SK-N-SH treated with all-trans-retinoic acid at 6 μM for 48 hours (cell line): ENCODE data around the gene TNFRSF11A.

ENCODE experiments used
- ATAC-seq: fragments of 200-7000 bp; cut with Tn5 transposase; 3 replicates; pipeline ENCODE4 v1.9.1; 2020; ENCODE audit warnings: mild to moderate bottlenecking, moderate library complexity
- ARNTL ChIP-seq: fragments of 450-650 bp; formaldehyde crosslinking; IDR thresholded peaks from 2 replicates; pipeline ENCODE4 v1.5.0; 2020; ENCODE audit warnings: low read depth, mild to moderate bottlenecking, moderate library complexity, borderline replicate concordance
- CREB5 ChIP-seq: fragments of 250-450 bp; sonication (Bioruptor Pico); IDR thresholded peaks from 2 replicates; pipeline ENCODE4 v1.5.1; 2020; ENCODE audit warnings: low read depth, mild to moderate bottlenecking, moderate library complexity
- GLIS3 ChIP-seq: fragments of 250-450 bp; sonication (Bioruptor Pico); IDR thresholded peaks from 2 replicates; pipeline ENCODE4 v1.5.0; 2020; ENCODE audit warnings: mild to moderate bottlenecking, moderate library complexity
- ISL1 ChIP-seq: fragments of 250-450 bp; sonication (Bioruptor Pico); IDR thresholded peaks from 2 replicates; pipeline ENCODE4 v2.1.2; 2022; ENCODE audit warnings: mild to moderate bottlenecking, moderate library complexity
- PPARA ChIP-seq: fragments of 250-450 bp; sonication (Bioruptor Pico); IDR thresholded peaks from 2 replicates; pipeline ENCODE4 v1.5.0; 2020; ENCODE audit warnings: mild to moderate bottlenecking, borderline replicate concordance
- RARB ChIP-seq: fragments of 250-450 bp; sonication (Bioruptor Pico); IDR thresholded peaks from 2 replicates; pipeline ENCODE4 v1.8.0; 2021; ENCODE audit warnings: mild to moderate bottlenecking, moderate library complexity
- SNAI2 ChIP-seq: fragments of 250-450 bp; sonication (Bioruptor Pico); IDR thresholded peaks from 2 replicates; pipeline ENCODE4 v1.5.0; 2020; ENCODE audit warnings: mild to moderate bottlenecking, moderate library complexity
- ZC3H10 ChIP-seq: fragments of 250-450 bp; sonication (Bioruptor Pico); IDR thresholded peaks from 2 replicates; pipeline ENCODE4 v1.5.1; 2021; ENCODE audit warnings: mild to moderate bottlenecking, moderate library complexity
- ZFP3 ChIP-seq: fragments of 250-450 bp; sonication (Bioruptor Pico); IDR thresholded peaks from 2 replicates; pipeline ENCODE4 v1.5.0; 2020; ENCODE audit warnings: mild to moderate bottlenecking, moderate library complexity
- ZFP30 ChIP-seq: fragments of 450-650 bp; formaldehyde crosslinking; IDR thresholded peaks from 2 replicates; pipeline ENCODE4 v1.5.0; 2022; ENCODE audit warnings: mild to moderate bottlenecking, moderate library complexity
- ZNF8 ChIP-seq: fragments of 450-650 bp; formaldehyde crosslinking; IDR thresholded peaks from 2 replicates; pipeline ENCODE4 v1.5.0; 2020; ENCODE audit warnings: mild to moderate bottlenecking, moderate library complexity

Gene TNFRSF11A

GRCh38 chr18:62438402-62438801 lies 113.3 kb downstream of the TNFRSF11A start:
- no peak for TF ChIP-seq ARNTL
- TF ChIP-seq SNAI2 (CRISPR knock-in tag): no peak
- no peak for TF ChIP-seq ZFP30 (CRISPR knock-in tag)
- no peak for TF ChIP-seq CREB5 (CRISPR knock-in tag)
- no peak for TF ChIP-seq ZFP3 (CRISPR knock-in tag)
- no peak for TF ChIP-seq ZC3H10 (CRISPR knock-in tag)
- no peak for ATAC-seq

GRCh38 chr18:62438866-62439265 lies 113.8 kb downstream of the TNFRSF11A start:
- ATAC-seq: no peak
- TF ChIP-seq ZNF8 (CRISPR knock-in tag) (no peak), GLIS3 (CRISPR knock-in tag) (no peak), ISL1 (CRISPR knock-in tag) (no peak), PPARA (no peak), RARB (no peak), CREB5 (CRISPR knock-in tag) (no peak)
